ENCODE data around the gene SSH2.

SSH2 gene

GRCh38 chr17:29706045-29706431 is 224.0 kb downstream of the SSH2 start:
- peaks cover 3% of the 10 kb centered on the region for H3K36me3 ChIP-seq (ENCODE audit: control insufficient read depth, insufficient read depth, low read length)
- peaks cover 10% of the 10 kb centered on the region for H3K4me1 ChIP-seq (ENCODE audit: control insufficient read depth, insufficient read depth, low read length, poor library complexity, severe bottlenecking)
- no peak for DNase-seq
- H3K9me3 ChIP-seq (ENCODE audit: control insufficient read depth, low read length): no peaks in the 10 kb centered on the region
- no peaks in the 10 kb centered on the region for H3K27me3 ChIP-seq (replicated peaks; ENCODE audit: control insufficient read depth, insufficient read depth, low read length, poor library complexity, severe bottlenecking)
- peak overlapping the region; percentile 77 for H3K27ac ChIP-seq (ENCODE audit: insufficient read depth, low read length, poor library complexity, severe bottlenecking)
- peak overlapping the region; percentile 2 for H3K4me3 ChIP-seq (ENCODE audit: insufficient read depth, low read depth, low read length, poor library complexity, severe bottlenecking)

- H3K27ac ChIP-seq (ENCODE audit: insufficient read depth, low read length, poor library complexity, severe bottlenecking): peak overlapping the region; percentile 77
- no peak for DNase-seq
- H3K27me3 ChIP-seq (replicated peaks; ENCODE audit: control insufficient read depth, insufficient read depth, low read length, poor library complexity, severe bottlenecking): no peaks in the 10 kb centered on the region
- peaks cover 7% of the 10 kb centered on the region for H3K36me3 ChIP-seq (ENCODE audit: control insufficient read depth, insufficient read depth, low read length)
- peaks cover 10% of the 10 kb centered on the region for H3K4me1 ChIP-seq (ENCODE audit: control insufficient read depth, insufficient read depth, low read length, poor library complexity, severe bottlenecking)
- no peak overlapping the region for H3K4me3 ChIP-seq (ENCODE audit: insufficient read depth, low read depth, low read length, poor library complexity, severe bottlenecking)
- no peaks in the 10 kb centered on the region for H3K9me3 ChIP-seq (ENCODE audit: control insufficient read depth, low read length)
These were observed 224.6 kb downstream of the SSH2 start for GRCh38 chr17:29705386-29705785.

- Histone ChIP-seq H3K4me3 (ENCODE audit: insufficient read depth, low read depth, low read length, poor library complexity, severe bottlenecking) (no peak overlapping the region), H3K27ac (ENCODE audit: insufficient read depth, low read length, poor library complexity, severe bottlenecking) (no peak overlapping the region), H3K36me3 (ENCODE audit: control insufficient read depth, insufficient read depth, low read length) (peaks cover 42% of the 10 kb centered on the region), H3K27me3 (replicated peaks; ENCODE audit: control insufficient read depth, insufficient read depth, low read length, poor library complexity, severe bottlenecking) (no peaks in the 10 kb centered on the region), H3K4me1 (ENCODE audit: control insufficient read depth, insufficient read depth, low read length, poor library complexity, severe bottlenecking) (peaks cover 2% of the 10 kb centered on the region), H3K9me3 (ENCODE audit: control insufficient read depth, low read length) (no peaks in the 10 kb centered on the region)
- no peak for DNase-seq
These were observed 230.7 kb downstream of the SSH2 start for GRCh38 chr17:29699283-29699682.

- Histone ChIP-seq H3K4me1 (ENCODE audit: control insufficient read depth, insufficient read depth, low read length, poor library complexity, severe bottlenecking) (no peaks in the 10 kb centered on the region), H3K27ac (ENCODE audit: insufficient read depth, low read length, poor library complexity, severe bottlenecking) (no peak overlapping the region), H3K36me3 (ENCODE audit: control insufficient read depth, insufficient read depth, low read length) (peaks cover 46% of the 10 kb centered on the region), H3K4me3 (ENCODE audit: insufficient read depth, low read depth, low read length, poor library complexity, severe bottlenecking) (no peak overlapping the region), H3K27me3 (replicated peaks; ENCODE audit: control insufficient read depth, insufficient read depth, low read length, poor library complexity, severe bottlenecking) (no peaks in the 10 kb centered on the region), H3K9me3 (ENCODE audit: control insufficient read depth, low read length) (no peaks in the 10 kb centered on the region)
- DNase-seq: no peak
These were observed 231.2 kb downstream of the SSH2 start for GRCh38 chr17:29698837-29699236.

- Histone ChIP-seq H3K4me1 (ENCODE audit: control insufficient read depth, insufficient read depth, low read length, poor library complexity, severe bottlenecking) (no peaks in the 10 kb centered on the region), H3K4me3 (ENCODE audit: insufficient read depth, low read depth, low read length, poor library complexity, severe bottlenecking) (no peak overlapping the region), H3K27me3 (replicated peaks; ENCODE audit: control insufficient read depth, insufficient read depth, low read length, poor library complexity, severe bottlenecking) (no peaks in the 10 kb centered on the region), H3K9me3 (ENCODE audit: control insufficient read depth, low read length) (no peaks in the 10 kb centered on the region), H3K36me3 (ENCODE audit: control insufficient read depth, insufficient read depth, low read length) (peaks cover 48% of the 10 kb centered on the region), H3K27ac (ENCODE audit: insufficient read depth, low read length, poor library complexity, severe bottlenecking) (no peak overlapping the region)
- no peak for DNase-seq
These were observed 231.8 kb downstream of the SSH2 start for GRCh38 chr17:29698019-29698777.

GRCh38 chr17:29697371-29697770 is 232.7 kb downstream of the SSH2 start:
- no peak overlapping the region for H3K4me3 ChIP-seq (ENCODE audit: insufficient read depth, low read depth, low read length, poor library complexity, severe bottlenecking)
- H3K4me1 ChIP-seq (ENCODE audit: control insufficient read depth, insufficient read depth, low read length, poor library complexity, severe bottlenecking): no peaks in the 10 kb centered on the region
- H3K27ac ChIP-seq (ENCODE audit: insufficient read depth, low read length, poor library complexity, severe bottlenecking): no peak overlapping the region
- no peak for DNase-seq
- no peaks in the 10 kb centered on the region for H3K9me3 ChIP-seq (ENCODE audit: control insufficient read depth, low read length)
- H3K27me3 ChIP-seq (replicated peaks; ENCODE audit: control insufficient read depth, insufficient read depth, low read length, poor library complexity, severe bottlenecking): no peaks in the 10 kb centered on the region
- peaks cover 50% of the 10 kb centered on the region for H3K36me3 ChIP-seq (ENCODE audit: control insufficient read depth, insufficient read depth, low read length)

- no peaks in the 10 kb centered on the region for H3K27me3 ChIP-seq (replicated peaks; ENCODE audit: control insufficient read depth, insufficient read depth, low read length, poor library complexity, severe bottlenecking)
- DNase-seq: no peak
- no peaks in the 10 kb centered on the region for H3K9me3 ChIP-seq (ENCODE audit: control insufficient read depth, low read length)
- H3K4me1 ChIP-seq (ENCODE audit: control insufficient read depth, insufficient read depth, low read length, poor library complexity, severe bottlenecking): no peaks in the 10 kb centered on the region
- no peak overlapping the region for H3K4me3 ChIP-seq (ENCODE audit: insufficient read depth, low read depth, low read length, poor library complexity, severe bottlenecking)
- H3K36me3 ChIP-seq (ENCODE audit: control insufficient read depth, insufficient read depth, low read length): peaks cover 42% of the 10 kb centered on the region
- H3K27ac ChIP-seq (ENCODE audit: insufficient read depth, low read length, poor library complexity, severe bottlenecking): no peak overlapping the region
These were observed 235.0 kb downstream of the SSH2 start for GRCh38 chr17:29694918-29695563.

GRCh38 chr17:29693751-29694150 is 236.3 kb downstream of the SSH2 start:
- H3K4me1 ChIP-seq (ENCODE audit: control insufficient read depth, insufficient read depth, low read length, poor library complexity, severe bottlenecking): no peaks in the 10 kb centered on the region
- no peaks in the 10 kb centered on the region for H3K27me3 ChIP-seq (replicated peaks; ENCODE audit: control insufficient read depth, insufficient read depth, low read length, poor library complexity, severe bottlenecking)
- H3K9me3 ChIP-seq (ENCODE audit: control insufficient read depth, low read length): no peaks in the 10 kb centered on the region
- no peak for DNase-seq
- H3K36me3 ChIP-seq (ENCODE audit: control insufficient read depth, insufficient read depth, low read length): peaks cover 37% of the 10 kb centered on the region
- no peak overlapping the region for H3K4me3 ChIP-seq (ENCODE audit: insufficient read depth, low read depth, low read length, poor library complexity, severe bottlenecking)
- no peak overlapping the region for H3K27ac ChIP-seq (ENCODE audit: insufficient read depth, low read length, poor library complexity, severe bottlenecking)

GRCh38 chr17:29687596-29687995 is 242.4 kb downstream of the SSH2 start:
- peaks cover 9% of the 10 kb centered on the region for H3K36me3 ChIP-seq (ENCODE audit: control insufficient read depth, insufficient read depth, low read length)
- no peak for DNase-seq
- H3K9me3 ChIP-seq (ENCODE audit: control insufficient read depth, low read length): no peaks in the 10 kb centered on the region
- H3K27me3 ChIP-seq (replicated peaks; ENCODE audit: control insufficient read depth, insufficient read depth, low read length, poor library complexity, severe bottlenecking): no peaks in the 10 kb centered on the region
- H3K4me3 ChIP-seq (ENCODE audit: insufficient read depth, low read depth, low read length, poor library complexity, severe bottlenecking): no peak overlapping the region
- H3K4me1 ChIP-seq (ENCODE audit: control insufficient read depth, insufficient read depth, low read length, poor library complexity, severe bottlenecking): no peaks in the 10 kb centered on the region
- no peak overlapping the region for H3K27ac ChIP-seq (ENCODE audit: insufficient read depth, low read length, poor library complexity, severe bottlenecking)

GRCh38 chr17:29686993-29687590 is 242.9 kb downstream of the SSH2 start:
- H3K4me3 ChIP-seq (ENCODE audit: insufficient read depth, low read depth, low read length, poor library complexity, severe bottlenecking): no peak overlapping the region

More at GRCh38 chr17:29686993-29687590, 242.9 kb downstream of the SSH2 start:
- Histone ChIP-seq H3K9me3 (ENCODE audit: control insufficient read depth, low read length) (no peaks in the 10 kb centered on the region), H3K27me3 (replicated peaks; ENCODE audit: control insufficient read depth, insufficient read depth, low read length, poor library complexity, severe bottlenecking) (no peaks in the 10 kb centered on the region), H3K36me3 (ENCODE audit: control insufficient read depth, insufficient read depth, low read length) (peaks cover 13% of the 10 kb centered on the region), H3K27ac (ENCODE audit: insufficient read depth, low read length, poor library complexity, severe bottlenecking) (no peak overlapping the region), H3K4me1 (ENCODE audit: control insufficient read depth, insufficient read depth, low read length, poor library complexity, severe bottlenecking) (no peaks in the 10 kb centered on the region)
- no peak for DNase-seq
